Left renal pelvis (tissue), 4 donors: Measurements from ENCODE around the gene HSPA12B. TPM values are rescaled to one million over a fixed set of nuclear protein-coding genes. Genes with fewer than 3 reads are reported as not detected.

ENCODE experiments used
- polyA plus RNA-seq, 4 donors: library from polyadenylated mRNA; unstranded; fragments of 120-200 nt; gene quantifications; one replicate each; pipeline ENCODE4 v1.2.1, GENCODE V29; 2013; ENCODE audit not compliant: insufficient read length in 4 of 4

The HSPA12B gene
- polyA plus RNA-seq, 4 donors, result 13.5 to 37.2 (median 15.2) TPM

Other genes with a start within 250 kb of the HSPA12B start
- gene GFRA4, start 69.3 kb upstream of the HSPA12B start, polyA plus RNA-seq, result under 1 TPM in 2 of 4 donors, not detected in 2; 0.16 to 0.24 TPM
- gene ADAM33, start 50.7 kb upstream of the HSPA12B start, polyA plus RNA-seq, result 10 to 100 TPM in 3 of 4 donors, 1 to 10 TPM in 1; 7.3 to 77.0 (median 13.6) TPM
- gene SIGLEC1, start 20.1 kb upstream of the HSPA12B start, polyA plus RNA-seq, result 1 to 10 TPM in 2 of 4 donors, under 1 TPM in 2; 0.73 to 5.8 (median 0.98) TPM
- 10 to 100 TPM; 19.7 to 30.0 (median 25.0) TPM for gene ADISSP, start 35.1 kb downstream of the HSPA12B start, polyA plus RNA-seq
- gene SPEF1, start 48.8 kb downstream of the HSPA12B start, polyA plus RNA-seq, result 1 to 10 TPM in 3 of 4 donors, not detected in 1; 1.3 to 2.5 (median 1.7) TPM
- gene CENPB, start 54.1 kb downstream of the HSPA12B start, polyA plus RNA-seq, result 10 to 100 TPM; 34.0 to 47.8 (median 42.3) TPM
- gene CDC25B, start 63.6 kb downstream of the HSPA12B start, polyA plus RNA-seq, result 10 to 100 TPM; 31.2 to 42.9 (median 39.7) TPM
- 10 to 100 TPM in 2 of 4 donors, 1 to 10 TPM in 2; 7.9 to 12.2 (median 10.0) TPM for gene AP5S1, start 87.9 kb downstream of the HSPA12B start, polyA plus RNA-seq
- 10 to 100 TPM; 18.8 to 32.2 (median 27.3) TPM for gene MAVS, start 114.1 kb downstream of the HSPA12B start, polyA plus RNA-seq
- gene PANK2, start 156.7 kb downstream of the HSPA12B start, polyA plus RNA-seq, result 10 to 100 TPM; 24.9 to 39.8 (median 33.6) TPM